Posterior cingulate gyrus (tissue), 11 donors: ENCODE results near the gene BICRA.
"Not testable (repeated sequence)": the region's sequence is repeated elsewhere in the genome, so short reads cannot be mapped to it uniquely, and the experiment has no call there.

Experiments
- DNase-seq, 10 donors: peaks; one replicate each; pipeline versions ENCODE4 v3.0.0 to v3.0.0-alpha.2; 2020 to 2021; ENCODE audit warnings: mixed read lengths in 3 of 10
- intact Hi-C: fragments of 100-400 bp; cut with DNase I; formaldehyde crosslinking; loops from one replicate; pipeline ENCODE4 v1.15.1; 2023

Gene BICRA

DNA sequence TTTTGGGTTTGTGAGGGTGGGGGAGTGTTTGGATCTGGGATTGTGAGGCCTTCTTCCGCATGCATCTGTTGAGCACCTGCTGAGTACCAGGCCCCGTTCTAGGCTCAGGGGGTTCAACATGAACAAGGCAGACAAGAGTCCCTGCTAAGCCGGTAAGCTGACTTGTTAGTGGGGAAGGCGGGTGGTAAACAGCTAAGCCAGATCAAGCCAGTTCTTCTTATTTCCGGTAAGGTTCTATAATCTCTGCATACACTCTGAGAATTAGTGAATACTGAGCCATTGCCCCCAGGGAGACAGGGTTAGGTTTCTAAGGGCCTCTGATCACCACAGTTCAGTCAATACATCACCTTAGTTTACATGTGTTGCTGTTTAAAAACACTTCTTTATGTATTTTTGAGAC, 94.4 kb downstream of the BICRA start:
- no peak for DNase-seq
- intact Hi-C loops = no loop called here

DNA sequence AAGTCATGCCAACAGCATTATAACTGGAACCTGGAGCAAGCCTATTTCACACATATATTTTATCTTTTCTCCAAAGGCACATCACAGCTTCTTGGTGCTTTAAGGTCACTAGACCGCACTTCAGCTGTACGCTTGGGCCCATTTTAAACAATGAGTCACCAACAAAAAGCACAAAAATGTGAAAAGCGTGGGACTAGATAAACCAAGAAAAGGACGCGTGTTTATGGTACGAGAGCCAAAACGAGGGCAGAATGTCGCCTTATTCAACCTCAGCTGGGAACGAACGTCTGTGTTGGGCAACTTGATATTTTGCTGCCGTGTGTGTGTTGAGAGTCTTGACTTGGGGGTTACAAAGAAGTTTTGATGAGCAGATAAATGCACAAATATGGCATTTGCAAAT, 95.1 kb downstream of the BICRA start:
- intact Hi-C loops = no loop called here
- DNase-seq = no peak

DNA sequence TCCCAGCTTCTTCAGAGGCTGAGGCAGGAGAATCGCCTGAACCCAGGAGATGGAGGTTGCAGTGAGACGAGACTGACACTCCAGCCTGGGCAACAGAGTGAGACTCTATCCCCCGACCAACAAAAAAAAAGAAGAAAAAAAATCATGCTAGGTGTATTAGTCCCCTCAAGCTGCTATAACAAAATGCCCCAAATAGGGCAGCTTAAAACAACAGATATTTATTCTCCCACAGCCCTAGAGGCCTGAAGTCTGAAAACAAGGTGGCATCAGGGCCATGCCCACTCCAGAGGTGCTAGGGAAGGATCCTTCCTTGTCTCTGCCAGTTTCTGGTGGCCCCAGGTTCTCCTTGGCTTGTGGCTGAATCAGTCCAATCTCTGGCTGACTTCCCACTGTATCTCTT, 95.7 kb downstream of the BICRA start:
- intact Hi-C loops = no loop called here
- DNase-seq = no peak

DNA sequence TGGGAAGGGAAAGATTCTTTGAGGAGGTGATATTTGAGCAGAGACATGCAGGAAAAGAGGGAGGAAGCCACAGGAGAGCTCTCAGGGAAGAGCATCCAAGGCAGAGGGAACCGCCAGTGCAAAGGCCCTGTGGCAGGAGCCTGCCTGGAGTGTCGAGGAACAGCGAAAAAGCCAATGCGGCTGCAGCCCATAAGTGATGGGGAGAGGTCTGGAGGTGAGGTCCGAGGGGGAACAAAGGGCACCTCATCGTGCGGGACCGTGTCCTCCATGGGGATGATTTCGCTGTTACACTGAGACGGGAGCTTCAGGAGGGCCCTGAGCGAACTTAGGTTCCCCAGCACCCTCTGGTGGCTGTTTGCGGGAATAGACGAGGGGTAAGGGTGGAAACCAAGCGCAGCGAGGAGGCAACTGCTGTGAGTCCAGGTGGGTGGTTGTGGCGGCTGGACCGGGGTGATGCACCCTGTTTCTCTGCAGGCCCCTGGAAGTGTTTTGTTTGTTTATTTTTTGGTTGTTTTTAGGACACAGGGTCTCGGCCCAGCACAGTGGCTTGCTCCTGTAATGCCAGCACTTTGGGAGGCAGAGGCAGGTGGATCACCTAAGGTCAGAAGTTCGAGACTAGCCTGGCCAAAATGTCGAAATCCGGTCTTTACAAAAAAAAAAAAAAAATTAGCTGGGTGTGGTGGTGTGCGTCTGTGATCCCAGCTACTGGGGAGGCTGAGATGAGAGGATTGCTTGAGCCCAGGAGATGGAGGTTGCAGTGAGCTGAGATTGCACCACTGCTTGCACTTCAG, 98.4 kb downstream of the BICRA start:
- intact Hi-C loops = no loop called here
- DNase-seq = peak; percentile 48 to 96 (median 72)

DNA sequence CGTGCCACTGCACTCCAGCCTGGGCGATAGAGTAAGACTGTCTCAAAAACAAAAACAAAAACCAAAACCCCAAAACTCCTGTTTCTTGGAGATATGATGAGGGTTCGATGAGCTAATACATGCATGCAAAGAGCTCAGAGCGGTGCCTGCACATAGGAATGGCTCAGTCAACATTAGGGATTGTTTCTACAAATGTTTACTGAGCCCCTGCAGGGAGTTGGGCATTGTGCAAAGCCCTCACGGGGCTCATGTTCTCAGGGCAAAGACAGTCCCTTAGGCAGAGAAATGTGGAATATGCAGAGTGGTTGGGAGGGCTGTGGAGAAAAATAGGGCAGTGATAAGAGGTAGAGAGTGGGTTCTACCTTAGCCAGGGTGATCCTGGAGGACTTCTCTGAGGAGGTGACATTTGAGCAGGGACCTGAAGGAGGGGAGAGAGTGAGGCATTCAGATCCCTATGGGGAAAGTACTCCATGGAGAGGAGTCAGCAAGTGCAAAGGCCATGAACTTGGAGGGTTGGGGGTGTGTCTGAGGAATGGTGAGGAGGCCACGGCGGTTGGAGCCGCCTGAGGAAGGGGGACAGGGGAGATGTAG, 102.8 kb downstream of the BICRA start:
- no peak for DNase-seq
- intact Hi-C loops = loop anchor here (5.0 kb wide), 1 partner anchor 81 kb away; no protein-coding TSS in a partner anchor

DNA sequence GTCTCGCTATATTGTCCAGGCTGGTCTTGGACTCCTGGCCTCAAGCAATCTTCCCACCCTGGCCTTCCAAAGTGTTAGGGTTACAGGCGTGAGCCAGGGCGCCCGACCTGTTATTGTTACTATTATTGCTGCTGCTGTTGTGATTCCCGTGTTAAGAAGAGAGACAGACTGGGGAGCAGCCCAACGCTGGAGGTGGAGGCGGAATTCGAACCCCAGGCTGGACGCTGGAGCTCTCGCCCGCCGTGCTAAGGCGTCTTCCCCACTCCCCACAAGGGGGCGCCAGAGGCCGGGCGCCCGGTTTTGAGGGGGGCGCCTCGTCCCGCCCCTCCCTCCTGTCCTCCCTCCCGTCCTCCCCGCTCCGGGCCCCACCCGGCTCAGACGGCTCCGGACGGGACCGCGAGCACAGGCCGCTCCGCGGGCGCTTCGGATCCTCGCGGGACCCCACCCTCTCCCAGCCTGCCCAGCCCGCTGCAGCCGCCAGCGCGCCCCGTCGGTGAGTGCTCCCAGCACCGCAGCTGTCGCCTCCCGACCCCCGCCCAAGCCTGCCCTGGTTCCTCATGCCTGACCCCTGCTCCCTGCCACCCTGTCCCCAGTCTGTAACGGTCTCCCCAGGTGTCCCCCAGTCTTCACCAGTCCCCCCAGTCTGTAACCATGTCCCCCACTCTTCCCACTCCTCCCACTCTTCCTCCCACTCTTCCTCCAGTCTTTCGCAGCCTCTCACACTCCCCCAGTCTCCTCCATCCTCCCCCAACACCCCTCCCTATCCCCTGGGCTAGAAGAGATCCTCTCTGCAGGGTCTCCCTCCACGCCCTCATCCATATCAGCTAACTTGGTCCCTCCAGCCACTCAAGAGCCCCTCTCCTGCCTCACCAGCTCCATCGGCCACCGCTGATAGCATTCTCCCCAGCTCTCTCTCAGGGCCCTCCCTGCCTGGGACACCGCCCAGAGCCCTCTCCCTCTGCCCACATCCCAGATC, 104.4 kb downstream of the BICRA start, which contains the start of gene EHD2:
EHD2 (plus strand) TSS at position 377 of the 976 bp plus-strand sequence. CDS start 3,191 bp downstream, outside the sequence.
- intact Hi-C loops = loop anchor here (1.0 to 5.0 kb wide), 2 partner anchors 30 to 79 kb away; no protein-coding TSS in a partner anchor
- peak in 5 of 10 donors; percentile 41 to 92 (median 59) for DNase-seq

DNA sequence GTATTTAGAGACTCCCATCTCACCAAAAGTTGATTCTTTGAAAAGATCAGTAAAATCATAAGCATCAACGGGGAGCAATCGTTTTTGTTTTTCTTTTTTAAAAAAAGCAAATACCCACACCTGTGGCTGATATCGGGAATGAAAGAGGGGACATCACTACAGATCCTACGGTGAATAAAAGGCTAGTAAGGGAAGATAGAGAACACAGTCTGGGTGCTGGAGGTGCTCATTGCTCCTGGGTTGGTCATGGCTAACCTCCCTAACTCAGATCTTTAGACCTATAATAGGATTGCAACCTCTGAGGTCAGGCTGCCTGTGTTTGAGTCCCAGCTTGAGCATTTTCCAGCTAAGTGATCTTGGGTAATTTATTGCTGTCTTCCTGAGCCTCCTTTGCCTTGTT, 105.4 kb downstream of the BICRA start:
- intact Hi-C loops = loop anchor here (5.0 kb wide), 1 partner anchor 78 kb away; no protein-coding TSS in a partner anchor
- DNase-seq = no peak

DNA sequence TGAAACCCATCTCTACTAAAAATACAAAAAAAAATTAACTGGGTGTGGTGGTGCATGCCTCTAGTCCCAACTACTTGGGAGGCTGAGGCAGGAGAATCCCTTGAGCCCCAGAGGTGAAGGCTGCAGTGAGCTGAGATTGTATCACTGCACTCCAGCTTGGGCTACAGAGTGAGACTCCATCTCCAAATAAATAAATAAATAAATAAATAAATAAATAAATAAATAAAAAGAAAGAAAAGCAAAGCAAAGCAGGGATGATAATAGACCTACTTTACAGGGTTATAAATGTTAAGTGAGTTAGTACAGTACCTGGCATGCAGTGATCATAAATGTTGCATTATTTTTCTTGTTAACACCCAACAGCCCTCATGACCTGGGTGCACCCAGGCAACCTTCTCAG, 105.9 kb downstream of the BICRA start:
- intact Hi-C loops = loop anchor here (5.0 kb wide), 1 partner anchor 77 kb away; no protein-coding TSS in a partner anchor
- DNase-seq = not testable (repeated sequence)

DNA sequence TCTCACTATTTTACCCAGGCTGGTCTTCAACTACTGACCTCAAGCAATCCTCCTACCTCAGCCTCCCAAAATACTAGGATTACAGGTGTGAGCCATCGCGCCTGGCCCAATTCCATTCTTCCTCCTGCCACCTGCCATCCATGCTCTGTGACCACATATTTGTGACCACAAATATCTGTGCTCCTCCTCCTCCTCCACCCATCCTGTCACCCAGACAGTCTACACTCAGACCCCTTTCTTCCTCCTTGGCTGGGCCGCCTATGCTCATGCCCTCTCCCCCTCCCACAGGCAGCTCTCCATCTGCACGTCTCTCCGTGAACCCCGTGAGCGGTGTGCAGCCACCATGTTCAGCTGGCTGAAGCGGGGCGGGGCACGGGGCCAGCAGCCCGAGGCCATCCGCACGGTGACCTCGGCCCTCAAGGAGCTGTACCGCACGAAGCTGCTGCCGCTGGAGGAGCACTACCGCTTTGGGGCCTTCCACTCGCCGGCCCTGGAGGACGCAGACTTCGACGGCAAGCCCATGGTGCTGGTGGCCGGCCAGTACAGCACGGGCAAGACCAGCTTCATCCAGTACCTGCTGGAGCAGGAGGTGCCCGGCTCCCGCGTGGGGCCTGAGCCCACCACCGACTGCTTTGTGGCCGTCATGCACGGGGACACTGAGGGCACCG, 107.5 kb downstream of the BICRA start:
- intact Hi-C loops = no loop called here
- DNase-seq = no peak

DNA sequence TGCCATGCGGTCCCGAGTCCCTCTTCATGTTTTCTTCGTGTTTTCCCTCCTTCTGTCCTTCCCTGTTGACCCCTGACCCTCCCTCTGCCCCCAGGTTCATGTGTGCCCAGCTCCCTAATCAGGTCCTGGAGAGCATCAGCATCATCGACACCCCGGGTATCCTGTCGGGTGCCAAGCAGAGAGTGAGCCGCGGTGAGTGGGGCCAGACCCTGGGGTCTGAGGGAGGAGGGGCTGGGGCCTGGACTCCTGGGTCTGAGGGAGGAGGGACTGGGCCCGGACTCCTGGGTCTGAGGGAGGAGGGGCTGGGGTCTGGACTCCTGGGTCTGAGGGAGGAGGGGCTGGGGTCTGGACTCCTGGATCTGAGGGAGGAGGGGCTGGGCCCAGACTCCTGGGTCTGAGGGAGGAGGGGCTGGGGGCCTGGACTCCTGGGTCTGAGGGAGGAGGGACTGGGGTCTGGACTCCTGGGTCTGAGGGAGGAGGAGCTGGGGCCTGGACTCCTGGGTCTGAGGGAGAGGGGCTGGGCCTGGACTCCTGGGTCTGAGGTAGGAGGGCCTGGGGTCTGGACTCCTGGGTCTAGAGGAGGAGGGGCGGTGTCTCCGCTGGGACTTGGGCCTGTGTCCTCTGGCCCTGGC, 109.6 kb downstream of the BICRA start:
- intact Hi-C loops, DNase-seq: not testable (repeated sequence)

DNA sequence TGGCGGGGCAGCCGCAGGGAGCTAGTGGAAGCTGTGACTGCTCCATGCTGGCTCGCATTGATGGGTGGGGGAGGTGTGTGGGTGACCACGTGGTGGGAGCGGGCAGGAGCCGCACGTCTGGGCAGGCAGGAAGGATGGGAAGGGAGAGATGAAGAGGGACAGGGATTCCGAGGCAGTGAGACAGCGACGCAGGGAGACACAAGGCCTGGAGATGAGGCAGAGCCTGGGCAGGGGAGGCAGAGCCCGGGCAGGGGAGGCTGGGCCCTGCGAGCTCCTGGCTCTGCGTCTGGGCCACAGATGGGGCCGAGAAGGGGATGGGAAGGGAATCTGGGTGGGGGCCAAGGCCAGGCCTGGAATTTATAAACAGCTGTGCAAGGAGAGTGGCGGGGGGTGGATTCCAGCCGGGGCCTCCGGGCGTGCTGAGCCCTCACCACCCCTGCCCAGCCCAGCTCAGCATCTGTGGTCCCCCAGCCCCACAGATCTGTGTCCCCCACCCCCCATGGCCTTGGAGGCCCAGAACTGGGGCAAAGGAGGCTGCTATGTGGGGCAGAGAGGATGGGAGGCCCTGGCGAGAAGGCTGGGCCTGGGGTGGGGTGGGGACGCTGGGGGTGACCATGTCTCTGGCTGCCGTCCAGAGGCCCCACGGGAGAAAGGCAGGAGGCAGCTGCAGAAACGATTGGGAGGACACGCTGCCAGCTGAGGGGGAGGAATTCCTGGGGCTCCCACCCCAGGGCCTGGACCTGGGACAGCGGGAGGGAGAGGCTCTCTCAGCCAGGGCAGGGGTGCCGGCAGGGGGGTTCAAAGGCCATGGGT, 110.3 kb downstream of the BICRA start:
- peak; percentile 43 to 96 (median 70) for DNase-seq
- intact Hi-C loops = no loop called here

DNA sequence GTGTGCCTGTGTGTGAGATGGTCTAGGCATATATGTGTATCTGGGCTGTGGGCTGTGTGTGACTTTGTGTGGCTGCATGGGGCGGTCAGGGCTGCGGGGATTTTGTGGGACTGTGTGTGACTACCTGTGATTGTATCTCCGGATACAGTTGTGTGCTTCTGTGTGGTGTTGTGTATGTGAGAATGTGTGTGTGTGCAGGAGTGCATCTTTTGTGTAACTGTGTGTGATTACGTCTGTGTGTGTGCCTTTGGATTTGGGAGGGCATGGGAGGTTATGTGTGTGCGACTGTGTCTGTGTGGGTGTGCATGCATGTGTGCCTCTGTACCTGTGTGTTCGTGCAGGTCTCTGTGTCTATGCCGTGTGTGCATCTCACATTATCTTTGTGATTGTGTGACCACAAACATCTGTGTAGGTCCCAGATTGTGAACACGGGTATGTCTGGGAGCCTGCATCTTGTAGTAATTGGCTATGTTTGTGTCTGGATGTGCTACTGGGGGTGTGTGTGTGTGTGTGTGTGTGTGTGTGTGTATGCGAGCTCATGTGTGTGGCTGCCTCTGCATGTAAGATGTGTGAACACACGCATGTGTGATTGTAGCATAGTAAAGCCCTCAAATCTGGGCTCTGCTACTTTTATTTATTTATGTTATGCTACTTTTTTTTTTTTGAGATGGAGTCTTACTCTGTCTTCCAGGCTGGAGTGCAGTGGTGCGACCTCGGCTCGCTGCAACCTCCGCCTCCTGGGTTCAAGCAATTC, 111.9 kb downstream of the BICRA start:
- intact Hi-C loops = no loop called here

DNA sequence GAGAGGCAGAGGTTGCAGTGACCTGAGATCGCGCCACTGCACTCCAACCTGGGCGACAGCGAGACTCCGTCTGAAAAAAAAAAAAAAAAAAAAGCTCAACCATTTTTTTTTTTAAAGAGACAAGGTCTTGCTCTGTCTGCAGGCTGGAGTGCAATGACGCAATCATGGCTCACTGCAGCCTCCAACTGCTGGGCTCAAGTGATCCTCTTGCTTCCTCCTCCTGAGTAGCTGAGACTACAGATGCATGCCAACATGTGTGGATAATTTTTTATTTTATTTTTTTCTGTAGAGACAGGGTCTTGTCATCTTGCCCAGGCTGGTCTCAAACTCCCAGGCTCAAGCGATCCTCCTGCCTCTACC, 114.6 kb downstream of the BICRA start:
- intact Hi-C loops = no loop called here
- DNase-seq = no peak

More for the DNA sequence above, 111.9 kb downstream of the BICRA start:
- DNase-seq = no peak

DNA sequence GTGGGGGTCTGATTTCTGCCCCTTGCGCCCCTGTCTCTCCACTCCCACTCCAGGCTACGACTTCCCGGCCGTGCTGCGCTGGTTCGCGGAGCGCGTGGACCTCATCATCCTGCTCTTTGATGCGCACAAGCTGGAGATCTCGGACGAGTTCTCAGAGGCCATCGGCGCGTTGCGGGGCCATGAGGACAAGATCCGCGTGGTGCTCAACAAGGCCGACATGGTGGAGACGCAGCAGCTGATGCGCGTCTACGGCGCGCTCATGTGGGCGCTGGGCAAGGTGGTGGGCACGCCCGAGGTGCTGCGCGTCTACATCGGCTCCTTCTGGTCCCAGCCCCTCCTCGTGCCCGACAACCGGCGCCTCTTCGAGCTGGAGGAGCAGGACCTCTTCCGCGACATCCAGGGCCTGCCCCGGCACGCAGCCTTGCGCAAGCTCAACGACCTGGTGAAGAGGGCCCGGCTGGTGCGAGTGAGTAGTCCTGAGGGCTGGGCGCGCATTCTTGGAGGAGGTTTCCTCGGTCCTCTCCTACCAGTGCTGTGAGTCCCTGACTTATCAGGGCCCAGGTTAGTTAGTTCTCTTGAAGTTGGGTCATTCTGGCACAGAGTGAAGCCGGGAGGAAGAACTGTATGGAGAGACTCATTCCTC, 116.9 kb downstream of the BICRA start:
- DNase-seq = no peak
- intact Hi-C loops = no loop called here

DNA sequence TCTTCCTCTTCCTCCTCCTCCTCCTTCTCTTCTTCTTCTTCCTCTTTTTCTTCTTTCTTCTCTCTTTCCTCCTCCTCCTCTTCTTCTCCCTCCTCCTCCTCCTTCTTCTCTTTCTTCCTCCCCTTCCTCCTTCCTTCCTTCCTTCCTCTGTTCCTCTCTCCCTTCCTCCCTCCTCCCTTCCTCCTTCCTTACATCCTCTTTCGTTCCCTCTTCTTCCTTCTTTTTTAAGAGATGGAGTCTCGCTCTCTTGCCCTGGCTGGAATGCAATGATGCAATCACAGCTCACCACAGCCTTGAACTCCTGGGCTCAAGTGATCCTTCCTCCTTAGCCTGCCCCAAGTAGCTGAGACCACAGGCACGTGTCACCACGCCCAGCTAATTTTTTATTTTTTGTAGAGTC, 117.5 kb downstream of the BICRA start:
- DNase-seq = no peak

DNA sequence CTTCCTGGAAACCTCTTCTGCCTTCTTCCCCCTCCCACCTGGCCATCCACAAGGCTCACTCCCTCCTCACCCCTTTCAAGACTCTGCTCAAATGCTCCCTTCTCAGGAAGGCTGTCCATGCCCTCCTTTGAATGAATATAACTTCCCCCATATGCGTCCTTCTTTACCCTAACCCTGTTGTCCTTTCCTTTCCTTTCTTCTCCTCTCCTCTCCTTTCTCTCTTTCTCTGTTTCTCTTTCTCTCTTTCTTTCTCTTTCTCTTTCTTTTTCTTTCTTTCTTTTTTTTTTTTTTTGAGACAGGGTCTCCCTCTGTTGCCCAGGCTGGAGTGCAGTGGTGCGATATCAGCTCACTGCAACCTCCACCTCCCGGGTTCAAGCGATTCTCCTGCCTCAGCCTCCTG, 119.4 kb downstream of the BICRA start:
- DNase-seq, intact Hi-C loops: not testable (repeated sequence)

More for the DNA sequence above, 117.5 kb downstream of the BICRA start:
- intact Hi-C loops = no loop called here

DNA sequence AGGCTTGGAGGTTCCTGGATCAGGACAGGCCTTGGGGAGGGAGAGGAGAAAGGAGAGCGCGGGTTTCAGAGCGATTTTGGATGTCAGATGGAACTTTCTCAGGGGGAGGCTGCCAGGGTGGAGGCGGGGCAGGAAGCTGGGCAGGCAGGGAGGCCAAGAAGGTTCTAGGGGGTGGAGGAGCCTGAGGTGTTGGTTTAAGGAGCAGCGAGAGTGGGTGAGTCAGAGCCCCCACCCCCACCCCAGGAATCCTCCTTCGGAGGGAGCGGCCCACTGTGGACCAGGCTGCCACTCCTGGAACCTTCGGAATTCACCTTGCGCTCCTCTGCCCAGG, 120.5 kb downstream of the BICRA start:
- intact Hi-C loops = no loop called here
- DNase-seq = no peak
